Epithelial cell of prostate (primary cell): Measurements from ENCODE around the gene FBXO33.

Experiments
- DNase-seq: peaks from one replicate; pipeline ENCODE4 v3.0.0-alpha.2; 2011; ENCODE audit warnings: low read depth, low spot score
- H3K27ac ChIP-seq: fragments of 450-650 bp; 2 replicates; pipeline ENCODE4 v1.5.1; 2017; ENCODE audit warnings: mild to moderate bottlenecking

Gene FBXO33

DNA sequence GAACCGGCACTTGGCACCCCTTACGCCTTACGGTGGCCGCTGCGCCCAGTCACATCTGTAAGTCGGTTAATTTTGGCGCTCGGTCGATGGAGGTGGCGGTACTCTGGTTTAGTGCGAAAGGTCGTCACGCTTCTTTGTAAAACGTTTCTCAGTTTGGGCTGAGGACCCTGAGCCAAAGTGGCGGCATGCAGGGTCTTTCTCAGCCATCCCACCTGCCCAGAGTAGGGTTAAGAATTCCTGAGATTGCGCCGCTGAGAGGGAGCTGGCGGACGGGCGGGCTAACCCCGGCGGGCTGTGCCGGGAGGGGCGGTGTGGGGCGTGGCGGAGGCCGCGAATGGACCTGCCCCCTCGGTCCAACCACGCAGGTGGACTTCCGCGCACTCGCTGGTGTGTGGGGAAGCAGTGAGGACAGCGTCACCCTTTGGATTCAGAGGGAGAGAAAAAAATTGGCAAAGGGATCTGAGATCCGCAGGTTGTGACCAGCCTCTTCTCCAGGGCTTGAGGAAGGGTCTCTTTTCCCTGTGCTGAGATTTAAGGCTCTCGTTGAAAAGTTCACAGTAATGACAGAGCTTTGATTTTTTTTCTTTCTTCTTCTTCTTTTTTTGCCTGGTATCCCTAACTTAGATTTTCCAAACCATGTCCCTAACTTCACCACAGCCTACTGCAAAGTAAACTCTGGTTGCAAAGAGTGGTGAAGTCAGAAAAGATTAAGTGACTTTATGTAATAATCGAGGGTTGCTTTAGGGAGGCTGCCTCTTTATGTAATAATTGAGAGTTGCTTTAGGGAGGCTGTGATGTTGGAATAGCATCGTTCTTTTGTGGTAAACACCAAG lies 602 bp upstream of the FBXO33 start:
- DNase-seq: peak; percentile 36
- peak overlapping the region; percentile 95 for H3K27ac ChIP-seq

DNA sequence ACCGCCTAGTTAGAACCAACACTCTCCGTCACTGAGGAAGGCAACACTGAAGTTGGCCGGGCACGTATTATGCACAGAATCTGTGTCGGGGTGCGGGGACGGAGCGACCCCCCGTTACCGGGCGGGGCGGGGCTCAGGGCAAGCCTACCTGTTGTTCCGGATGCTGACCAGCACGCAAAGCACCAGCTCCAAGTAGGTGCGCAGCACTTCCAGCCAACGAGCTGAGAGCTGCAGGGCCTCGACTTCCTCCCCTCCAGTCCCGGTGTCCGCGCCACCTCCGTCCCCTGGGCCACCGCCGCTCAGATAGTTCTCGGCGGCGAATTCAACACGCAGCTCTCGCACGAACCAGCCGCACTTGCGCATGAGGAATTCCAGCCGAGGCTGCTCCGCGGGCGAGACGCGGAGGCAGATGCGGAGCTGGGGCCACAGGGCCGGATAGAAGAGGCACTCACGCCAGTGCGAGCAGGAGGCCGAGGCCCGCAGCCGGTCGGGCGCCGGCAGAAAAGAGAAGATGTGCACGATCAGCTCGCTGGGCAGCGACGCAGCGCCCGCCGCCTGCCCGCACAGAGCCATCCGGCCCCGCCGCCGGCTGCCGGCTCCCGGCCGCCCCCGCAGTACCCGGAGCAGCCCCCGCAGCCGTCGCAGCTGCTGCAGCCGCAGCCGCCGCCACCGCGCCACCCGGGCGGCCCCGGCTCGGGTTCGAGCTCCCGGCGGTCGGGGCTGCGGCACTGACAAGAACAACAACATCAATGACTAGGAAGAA lies 636 bp downstream of the FBXO33 start:
- H3K27ac ChIP-seq: peak overlapping the region; percentile 95
- peak; percentile 24 for DNase-seq

DNA sequence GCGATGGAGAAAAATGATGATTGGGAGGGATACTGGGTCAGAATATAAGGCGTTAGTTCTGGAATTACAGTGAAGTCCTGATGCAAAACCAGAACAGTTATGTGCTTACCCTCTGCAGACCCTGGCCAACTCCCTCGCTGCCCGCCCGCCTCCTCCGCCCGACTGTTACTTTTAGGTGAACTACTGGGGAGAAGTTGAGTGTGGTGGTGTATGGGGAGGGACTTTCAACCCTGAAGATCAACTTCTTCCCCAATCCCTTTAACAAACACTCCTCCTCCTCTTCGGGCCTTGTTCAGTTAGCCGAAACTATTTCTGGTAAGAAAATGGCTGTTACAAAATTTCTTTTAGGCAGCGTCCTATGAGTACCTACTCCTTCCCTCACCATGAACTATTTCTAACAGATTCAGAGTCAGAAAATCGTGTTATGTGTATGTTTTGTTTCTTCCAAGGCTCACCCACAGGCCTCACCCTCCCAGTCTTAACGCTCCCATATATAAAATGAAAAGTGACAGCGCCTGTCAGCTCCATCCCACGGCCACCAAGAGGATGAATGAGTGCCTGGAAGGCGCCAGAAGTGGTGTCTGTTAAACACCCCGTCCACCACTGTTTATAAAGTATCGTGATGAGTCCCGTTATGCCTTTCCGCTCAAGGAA lies 1.3 kb downstream of the FBXO33 start:
- DNase-seq: no peak
- peak overlapping the region; percentile 95 for H3K27ac ChIP-seq

- H3K27ac ChIP-seq: no peak overlapping the region
- no peak for DNase-seq
Measured at GRCh38 chr14:39428118-39428517, 4.1 kb downstream of the FBXO33 start.

DNA sequence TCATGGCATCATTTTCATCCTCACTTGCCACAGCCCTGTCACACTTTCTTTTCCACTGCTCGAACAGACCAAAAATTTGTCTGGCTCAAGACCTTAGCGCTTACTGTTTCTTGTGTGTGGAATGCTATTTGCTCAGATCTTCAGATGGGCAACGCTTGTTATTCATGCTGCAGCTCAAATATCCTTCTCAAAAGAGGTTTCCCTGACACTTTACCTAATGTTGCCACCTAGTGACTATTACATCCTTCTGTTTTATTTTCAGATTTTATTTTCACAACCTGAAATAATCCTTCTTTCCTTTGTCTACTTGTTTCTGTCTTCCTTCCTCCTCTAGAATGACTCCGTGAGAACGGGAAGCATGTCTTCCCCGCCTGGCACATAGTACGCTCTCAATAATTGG lies 5.6 kb downstream of the FBXO33 start:
- no peak overlapping the region for H3K27ac ChIP-seq
- DNase-seq: no peak

DNA sequence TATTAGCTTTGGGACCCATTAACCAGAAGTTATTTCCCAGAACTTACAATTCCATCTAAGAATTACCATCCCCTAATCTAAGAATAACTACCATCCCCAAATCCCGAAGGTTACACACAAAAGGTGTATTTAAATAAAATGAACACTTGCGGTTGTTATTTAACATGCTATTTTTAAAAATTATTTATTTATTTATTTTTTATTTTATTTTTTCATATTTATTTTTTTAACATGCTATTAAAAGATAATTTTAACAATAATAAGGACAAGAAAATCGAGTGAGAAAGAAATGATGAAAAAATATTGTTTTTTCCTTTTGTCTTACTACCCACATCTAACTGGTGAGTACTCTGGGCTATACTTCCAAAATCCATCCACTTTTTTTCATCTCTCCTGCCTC lies 6.3 kb downstream of the FBXO33 start:
- H3K27ac ChIP-seq: no peak overlapping the region
- no peak for DNase-seq

GRCh38 chr14:39423793-39424192 lies 8.4 kb downstream of the FBXO33 start:
- H3K27ac ChIP-seq: no peak overlapping the region
- no peak for DNase-seq

GRCh38 chr14:39422243-39422642 lies 10.0 kb downstream of the FBXO33 start:
- no peak overlapping the region for H3K27ac ChIP-seq
- no peak for DNase-seq

GRCh38 chr14:39419272-39419671 lies 13.0 kb downstream of the FBXO33 start:
- no peak for DNase-seq
- H3K27ac ChIP-seq: no peak overlapping the region

DNA sequence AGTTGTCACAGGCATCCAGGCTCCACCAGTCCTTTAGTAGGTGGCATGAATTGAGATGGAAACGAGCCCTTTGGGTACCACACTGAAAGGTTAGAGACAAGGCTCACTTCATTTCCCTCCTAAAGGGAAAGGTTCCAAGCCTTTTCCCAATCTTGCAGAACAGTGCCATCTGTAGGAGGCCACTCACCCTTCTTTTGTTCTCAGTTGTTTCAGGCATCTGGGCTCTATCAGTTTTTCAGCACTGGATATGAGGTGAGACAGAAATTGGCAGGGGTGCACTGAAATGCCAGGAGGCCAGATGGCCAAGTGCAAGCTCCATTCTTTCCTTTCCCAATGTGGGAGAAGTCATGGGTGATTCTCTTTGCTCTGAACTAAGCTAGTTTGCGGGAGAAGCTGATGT lies 15.2 kb downstream of the FBXO33 start:
- no peak for DNase-seq
- no peak overlapping the region for H3K27ac ChIP-seq

- DNase-seq: no peak
- H3K27ac ChIP-seq: no peak overlapping the region
Measured at GRCh38 chr14:39416072-39416471, 16.2 kb downstream of the FBXO33 start.

- DNase-seq: no peak
- no peak overlapping the region for H3K27ac ChIP-seq
Measured at GRCh38 chr14:39406560-39406959, 25.7 kb downstream of the FBXO33 start.

DNA sequence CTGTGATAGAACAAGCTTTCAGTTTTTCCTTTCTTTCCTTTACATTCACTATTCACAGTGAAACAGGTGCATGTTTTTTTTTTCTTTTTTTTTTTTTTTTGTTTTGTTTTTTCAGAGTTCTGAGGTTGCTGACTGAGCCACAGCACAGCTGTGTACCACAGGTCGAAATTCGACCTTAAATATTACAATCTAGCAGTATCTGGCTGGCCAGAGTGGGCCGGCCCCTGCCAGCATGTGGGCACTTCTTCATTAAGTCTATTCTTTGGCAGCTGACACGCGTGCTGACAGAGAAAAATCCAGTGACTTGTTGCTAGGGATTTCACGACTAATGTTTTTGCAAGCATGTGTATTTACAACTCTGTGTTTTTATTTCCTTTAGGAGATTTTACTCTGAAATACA lies 33.9 kb downstream of the FBXO33 start:
- no peak for DNase-seq
- H3K27ac ChIP-seq: no peak overlapping the region

GRCh38 chr14:39396448-39396847 lies 35.8 kb downstream of the FBXO33 start:
- no peak for DNase-seq
- no peak overlapping the region for H3K27ac ChIP-seq

- DNase-seq: no peak
- peak overlapping the region; percentile 39 for H3K27ac ChIP-seq
Measured at GRCh38 chr14:39395555-39396254, 36.5 kb downstream of the FBXO33 start.

DNA sequence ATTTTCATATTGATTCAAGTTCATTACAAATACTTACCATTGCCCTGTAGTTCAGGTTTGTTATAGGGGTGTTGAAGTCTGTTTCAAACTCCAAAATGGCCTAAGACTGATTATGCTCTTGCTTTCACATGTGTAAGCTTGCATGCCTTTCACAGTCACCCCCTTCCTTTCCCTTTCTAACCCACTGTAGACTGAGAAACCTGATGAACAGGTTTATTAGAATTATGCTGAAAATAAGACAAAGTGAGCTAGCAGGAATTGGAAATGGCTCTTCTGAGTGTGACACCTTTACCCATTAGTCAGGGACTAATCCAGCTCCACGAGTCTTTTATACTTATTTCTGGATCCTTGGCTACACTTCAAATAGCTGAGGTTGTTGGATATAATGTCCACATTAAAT lies 38.9 kb downstream of the FBXO33 start:
- DNase-seq: peak; percentile 36
- H3K27ac ChIP-seq: no peak overlapping the region

- H3K27ac ChIP-seq: no peak overlapping the region
- no peak for DNase-seq
Measured at GRCh38 chr14:39384177-39384576, 48.1 kb downstream of the FBXO33 start.

DNA sequence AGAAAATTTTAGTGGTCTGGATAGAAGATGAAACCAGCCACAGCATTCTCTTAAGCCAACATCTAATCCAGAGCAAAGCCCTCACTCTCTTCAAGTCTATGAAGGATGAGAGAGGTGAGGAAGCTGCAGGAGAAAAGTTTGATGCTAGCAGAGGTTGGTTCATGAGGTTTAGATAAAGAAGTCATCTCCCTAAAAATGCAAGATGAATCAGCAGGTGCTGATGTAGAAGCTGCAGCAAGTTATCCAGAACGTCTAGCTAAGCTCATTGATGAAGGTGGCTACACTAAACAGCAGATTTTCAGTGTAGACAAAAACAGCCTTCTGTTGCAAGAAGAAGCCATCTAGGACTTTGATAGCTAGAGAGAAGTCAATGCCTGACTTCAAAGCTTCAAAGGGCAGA lies 48.5 kb downstream of the FBXO33 start:
- no peak overlapping the region for H3K27ac ChIP-seq
- DNase-seq: no peak

DNA sequence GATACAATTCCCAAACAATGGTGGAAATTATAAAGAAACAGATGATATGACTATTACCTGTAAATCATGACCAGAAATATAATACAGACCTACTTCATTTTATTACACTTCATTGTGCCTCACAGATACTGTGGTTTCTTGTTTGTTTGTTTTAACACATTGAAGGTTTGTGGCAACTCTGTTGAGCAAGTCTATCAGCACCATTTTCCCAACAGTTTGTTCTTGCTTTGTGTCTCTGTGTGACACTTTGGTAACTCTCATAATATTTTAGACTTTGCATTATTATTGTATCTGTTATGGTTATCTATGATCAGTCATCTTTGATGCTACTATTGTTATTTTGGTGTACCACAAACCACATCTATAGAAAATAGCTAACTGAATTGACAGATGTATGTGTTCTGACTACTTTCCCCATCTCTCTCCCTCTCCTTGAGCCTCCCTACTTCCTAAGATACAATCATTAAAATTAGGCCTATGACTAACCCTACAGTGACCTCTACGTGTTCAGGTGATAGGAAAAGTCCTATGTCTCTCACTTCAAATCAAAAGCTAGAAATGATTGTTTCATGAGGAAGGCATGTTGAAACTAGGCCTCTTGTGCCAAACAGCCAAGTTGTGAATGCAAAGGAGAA lies 49.1 kb downstream of the FBXO33 start:
- DNase-seq: no peak
- H3K27ac ChIP-seq: no peak overlapping the region

DNA sequence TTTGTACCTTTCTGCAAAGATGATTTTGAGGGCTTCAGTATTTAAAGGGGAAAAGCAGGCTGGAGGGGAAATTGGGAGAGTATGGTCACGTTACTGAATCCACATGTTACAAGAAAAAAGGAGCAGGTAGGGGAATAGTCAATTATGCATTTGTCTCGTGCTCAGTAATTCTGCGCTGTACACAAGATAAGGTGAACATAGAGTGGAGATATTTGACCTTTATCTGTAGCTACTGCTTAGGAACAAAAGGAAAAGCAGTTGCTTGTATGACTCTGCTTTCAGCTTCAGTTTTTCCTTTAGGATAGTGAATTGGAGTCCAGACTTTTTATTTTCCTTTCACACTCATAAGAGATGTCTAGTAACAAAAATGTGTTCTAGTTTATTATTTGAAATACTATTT lies 49.8 kb downstream of the FBXO33 start:
- DNase-seq: no peak
- H3K27ac ChIP-seq: no peak overlapping the region
